HepG2 (cell line): ENCODE data around the gene WDR59. TPM values are rescaled to one million over a fixed set of nuclear protein-coding genes. Genes with fewer than 3 reads are reported as not detected.

Experiments used
- KMT2A ChIP-seq: sonication (generic); formaldehyde crosslinking; IDR thresholded peaks from 2 replicates; pipeline ENCODE4 v1.4.0; 2020; ENCODE audit warnings: missing genetic modification reagents
- MBD4 ChIP-seq: IDR thresholded peaks from 2 replicates; pipeline ENCODE4 v1.6.1; 2012; ENCODE audit warnings: low read length, inconsistent platforms, borderline replicate concordance
- NONO ChIP-seq, 2 experiments: fragments of 450-650 bp in 1 of 2; sonication (generic) in 1 of 2; formaldehyde crosslinking in 1 of 2; IDR thresholded peaks in 1 of 2; conservative IDR thresholded peaks in 1 of 2; 2 replicates each; pipeline versions ENCODE4 v1.6.1 to v1.8.0; 2017 to 2022; ENCODE audit warnings: mild to moderate bottlenecking in 1 of 2, missing genetic modification reagents in 1 of 2, moderate library complexity in 1 of 2
- RBM39 ChIP-seq: fragments of 200-400 bp; formaldehyde crosslinking; IDR thresholded peaks from one replicate; pipeline ENCODE4 v1.6.1; 2018; ENCODE audit warnings: antibody characterized with exemption, mild to moderate bottlenecking, low read depth, low read length; ENCODE audit not compliant: poor library complexity, severe bottlenecking
- SETDB1 ChIP-seq: sonication (generic); formaldehyde crosslinking; IDR thresholded peaks from 2 replicates; pipeline ENCODE4 v1.5.1; 2020; ENCODE audit warnings: missing genetic modification reagents, mild to moderate bottlenecking, borderline replicate concordance
- SSRP1 ChIP-seq: IDR thresholded peaks from 2 replicates; pipeline ENCODE4 v1.6.1; 2016; ENCODE audit warnings: control low read depth
- YY1 ChIP-seq: IDR thresholded peaks from 2 replicates; pipeline ENCODE4 v1.6.1; 2011; ENCODE audit warnings: low read length, low read depth, moderate library complexity, mild to moderate bottlenecking; ENCODE audit not compliant: insufficient read depth, insufficient replicate concordance
- ZBTB7B ChIP-seq: sonication (generic); formaldehyde crosslinking; IDR thresholded peaks from 2 replicates; pipeline ENCODE4 v1.4.0; 2020; ENCODE audit warnings: missing genetic modification reagents
- ZMAT3 ChIP-seq: sonication (generic); formaldehyde crosslinking; conservative IDR thresholded peaks from 2 replicates; pipeline ENCODE4 v1.7.0; 2021; ENCODE audit warnings: missing genetic modification reagents
- ZNF17 ChIP-seq: sonication (generic); formaldehyde crosslinking; IDR thresholded peaks from 2 replicates; pipeline ENCODE4 v1.5.0; 2020; ENCODE audit warnings: mild to moderate bottlenecking, missing genetic modification reagents
- ZNF234 ChIP-seq: sonication (generic); formaldehyde crosslinking; conservative IDR thresholded peaks from 2 replicates; pipeline ENCODE4 v1.5.1; 2020; ENCODE audit warnings: mild to moderate bottlenecking, missing genetic modification reagents
- ZNF292 ChIP-seq: sonication (generic); formaldehyde crosslinking; IDR thresholded peaks from 2 replicates; pipeline ENCODE4 v1.8.1; 2022; ENCODE audit warnings: mild to moderate bottlenecking, low read depth, missing genetic modification reagents, borderline replicate concordance
- ZNF83 ChIP-seq: sonication (generic); formaldehyde crosslinking; IDR thresholded peaks from 2 replicates; pipeline ENCODE4 v1.4.0; 2020; ENCODE audit warnings: missing genetic modification reagents, mild to moderate bottlenecking, borderline replicate concordance
- polyA plus RNA-seq, 8 experiments: library from polyadenylated mRNA; depleted of rRNA in 3 of 8; stranded (reverse) in 7 of 8; unstranded in 1 of 8; fragments of >200 nt; fragmentation: Illumina TruSeq in 4 of 8; extraction: Trizol in 4 of 8; gene quantifications; 2 replicates each; pipeline versions ENCODE4 v1.2.1 to v1.2.3, GENCODE V29; 2011 to 2016; ENCODE audit warnings: low read depth in 4 of 8, missing spikeins in 1 of 8, mixed read lengths in 1 of 8; ENCODE audit not compliant: insufficient read depth in 1 of 8
- total RNA-seq, 5 experiments: library from RNA; depleted of rRNA; stranded (reverse); fragments of >200 nt; fragmentation: Illumina TruSeq; extraction: Trizol; gene quantifications; 2 replicates each; pipeline ENCODE4 v1.2.3, GENCODE V29; 2016; ENCODE audit warnings: low read depth in 1 of 5
- TF ChIP-seq, protein P1 (sequence below): sonication (generic); formaldehyde crosslinking; conservative IDR thresholded peaks from 2 replicates; pipeline ENCODE4 v1.4.0; 2020; ENCODE audit warnings: missing genetic modification reagents
- TF ChIP-seq, protein P2 (sequence below): sonication (generic); formaldehyde crosslinking; IDR thresholded peaks from 2 replicates; pipeline ENCODE4 v1.4.0; 2020; ENCODE audit warnings: missing genetic modification reagents
- TF ChIP-seq, protein P3 (sequence below): sonication (generic); formaldehyde crosslinking; IDR thresholded peaks from 2 replicates; pipeline ENCODE4 v1.9.0; 2021; ENCODE audit warnings: missing genetic modification reagents, borderline replicate concordance
- TF ChIP-seq, protein P4 (sequence below): sonication (generic); formaldehyde crosslinking; IDR thresholded peaks from 2 replicates; pipeline ENCODE4 v1.5.0; 2020; ENCODE audit warnings: missing genetic modification reagents

The WDR59 gene
- total and polyA plus RNA-seq, 2 of the 13 experiments (the other 11 are each of a cell fraction or from before 2014, with no cell fraction given), result 65.2 to 306 TPM

DNA sequence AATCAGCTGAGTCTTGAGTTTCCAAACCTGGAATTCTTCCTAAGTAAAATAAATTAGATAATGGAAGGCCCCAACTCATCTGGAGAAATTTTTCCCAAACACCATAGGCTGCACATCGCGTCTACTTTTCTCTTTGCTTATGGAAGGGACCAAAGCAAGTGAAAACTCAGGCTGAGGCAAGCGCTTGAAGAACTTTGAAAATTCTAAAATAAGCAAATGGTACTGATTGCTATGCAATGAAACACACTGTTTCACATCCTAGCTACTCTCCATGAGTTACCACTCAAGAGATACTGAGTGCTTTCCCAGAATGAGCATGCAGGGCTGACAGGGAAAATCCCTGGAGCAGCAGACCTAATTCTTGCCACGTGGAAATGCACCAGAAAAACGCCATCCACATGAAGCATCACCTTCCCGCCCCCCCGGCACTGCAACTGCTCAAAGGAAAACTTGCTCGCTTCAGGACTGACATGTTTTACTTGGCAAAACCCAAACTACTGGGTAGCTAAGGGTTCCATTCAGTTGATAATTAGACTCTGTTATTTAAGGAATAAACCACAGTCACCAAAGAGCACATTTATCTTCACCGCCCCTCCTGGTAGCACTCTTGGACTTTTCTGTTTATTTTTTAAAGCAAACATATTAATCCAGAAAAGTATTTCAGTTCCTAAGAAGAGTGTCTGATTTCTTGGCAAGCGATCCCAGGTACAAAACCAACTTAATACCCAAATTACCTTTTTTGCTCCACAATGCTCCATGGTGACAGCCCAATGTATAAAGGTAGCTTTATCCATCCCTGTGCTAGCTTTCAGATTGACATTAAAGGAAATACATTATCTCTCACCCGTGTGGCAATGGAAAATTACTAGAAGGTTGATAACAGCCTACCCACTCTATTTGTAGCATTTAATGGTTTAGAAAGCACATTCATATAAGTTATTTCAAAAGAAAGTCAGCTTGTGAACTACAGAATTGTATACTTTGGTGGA lies 62.5 kb downstream of the WDR59 start (continued):
- TF ChIP-seq, protein P1, sequence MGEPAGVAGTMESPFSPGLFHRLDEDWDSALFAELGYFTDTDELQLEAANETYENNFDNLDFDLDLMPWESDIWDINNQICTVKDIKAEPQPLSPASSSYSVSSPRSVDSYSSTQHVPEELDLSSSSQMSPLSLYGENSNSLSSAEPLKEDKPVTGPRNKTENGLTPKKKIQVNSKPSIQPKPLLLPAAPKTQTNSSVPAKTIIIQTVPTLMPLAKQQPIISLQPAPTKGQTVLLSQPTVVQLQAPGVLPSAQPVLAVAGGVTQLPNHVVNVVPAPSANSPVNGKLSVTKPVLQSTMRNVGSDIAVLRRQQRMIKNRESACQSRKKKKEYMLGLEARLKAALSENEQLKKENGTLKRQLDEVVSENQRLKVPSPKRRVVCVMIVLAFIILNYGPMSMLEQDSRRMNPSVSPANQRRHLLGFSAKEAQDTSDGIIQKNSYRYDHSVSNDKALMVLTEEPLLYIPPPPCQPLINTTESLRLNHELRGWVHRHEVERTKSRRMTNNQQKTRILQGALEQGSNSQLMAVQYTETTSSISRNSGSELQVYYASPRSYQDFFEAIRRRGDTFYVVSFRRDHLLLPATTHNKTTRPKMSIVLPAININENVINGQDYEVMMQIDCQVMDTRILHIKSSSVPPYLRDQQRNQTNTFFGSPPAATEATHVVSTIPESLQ (CRISPR knock-in tag), result no peak
- TF ChIP-seq, protein P2, sequence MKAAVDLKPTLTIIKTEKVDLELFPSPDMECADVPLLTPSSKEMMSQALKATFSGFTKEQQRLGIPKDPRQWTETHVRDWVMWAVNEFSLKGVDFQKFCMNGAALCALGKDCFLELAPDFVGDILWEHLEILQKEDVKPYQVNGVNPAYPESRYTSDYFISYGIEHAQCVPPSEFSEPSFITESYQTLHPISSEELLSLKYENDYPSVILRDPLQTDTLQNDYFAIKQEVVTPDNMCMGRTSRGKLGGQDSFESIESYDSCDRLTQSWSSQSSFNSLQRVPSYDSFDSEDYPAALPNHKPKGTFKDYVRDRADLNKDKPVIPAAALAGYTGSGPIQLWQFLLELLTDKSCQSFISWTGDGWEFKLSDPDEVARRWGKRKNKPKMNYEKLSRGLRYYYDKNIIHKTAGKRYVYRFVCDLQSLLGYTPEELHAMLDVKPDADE, result no peak
- TF ChIP-seq MBD4 (no peak), ZNF292 (no peak; the same call in 1 of the 2 replicates), YY1 (no peak), RBM39 (no peak), ZNF17 (CRISPR knock-in tag) (no peak), SSRP1 (0 out of 2 replicates have a peak, but pooled peaks have one; percentile 38), SETDB1 (CRISPR knock-in tag) (no peak), ZNF234 (CRISPR knock-in tag) (no peak), ZMAT3 (no peak), NONO (IDR thresholded peaks at IDR 0.05) (no peak), NONO (CRISPR knock-in tag; conservative IDR thresholded peaks at IDR 0.05) (no peak), ZBTB7B (CRISPR knock-in tag) (no peak), ZNF83 (no peak), KMT2A (0 out of 2 replicates have a peak, but pooled peaks have one; percentile 49)
- TF ChIP-seq, protein P3, sequence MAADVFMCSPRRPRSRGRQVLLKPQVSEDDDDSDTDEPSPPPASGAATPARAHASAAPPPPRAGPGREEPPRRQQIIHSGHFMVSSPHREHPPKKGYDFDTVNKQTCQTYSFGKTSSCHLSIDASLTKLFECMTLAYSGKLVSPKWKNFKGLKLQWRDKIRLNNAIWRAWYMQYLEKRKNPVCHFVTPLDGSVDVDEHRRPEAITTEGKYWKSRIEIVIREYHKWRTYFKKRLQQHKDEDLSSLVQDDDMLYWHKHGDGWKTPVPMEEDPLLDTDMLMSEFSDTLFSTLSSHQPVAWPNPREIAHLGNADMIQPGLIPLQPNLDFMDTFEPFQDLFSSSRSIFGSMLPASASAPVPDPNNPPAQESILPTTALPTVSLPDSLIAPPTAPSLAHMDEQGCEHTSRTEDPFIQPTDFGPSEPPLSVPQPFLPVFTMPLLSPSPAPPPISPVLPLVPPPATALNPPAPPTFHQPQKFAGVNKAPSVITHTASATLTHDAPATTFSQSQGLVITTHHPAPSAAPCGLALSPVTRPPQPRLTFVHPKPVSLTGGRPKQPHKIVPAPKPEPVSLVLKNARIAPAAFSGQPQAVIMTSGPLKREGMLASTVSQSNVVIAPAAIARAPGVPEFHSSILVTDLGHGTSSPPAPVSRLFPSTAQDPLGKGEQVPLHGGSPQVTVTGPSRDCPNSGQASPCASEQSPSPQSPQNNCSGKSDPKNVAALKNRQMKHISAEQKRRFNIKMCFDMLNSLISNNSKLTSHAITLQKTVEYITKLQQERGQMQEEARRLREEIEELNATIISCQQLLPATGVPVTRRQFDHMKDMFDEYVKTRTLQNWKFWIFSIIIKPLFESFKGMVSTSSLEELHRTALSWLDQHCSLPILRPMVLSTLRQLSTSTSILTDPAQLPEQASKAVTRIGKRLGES, result 0 out of 2 replicates have a peak, but pooled peaks have one; percentile 64
- TF ChIP-seq, protein P4, sequence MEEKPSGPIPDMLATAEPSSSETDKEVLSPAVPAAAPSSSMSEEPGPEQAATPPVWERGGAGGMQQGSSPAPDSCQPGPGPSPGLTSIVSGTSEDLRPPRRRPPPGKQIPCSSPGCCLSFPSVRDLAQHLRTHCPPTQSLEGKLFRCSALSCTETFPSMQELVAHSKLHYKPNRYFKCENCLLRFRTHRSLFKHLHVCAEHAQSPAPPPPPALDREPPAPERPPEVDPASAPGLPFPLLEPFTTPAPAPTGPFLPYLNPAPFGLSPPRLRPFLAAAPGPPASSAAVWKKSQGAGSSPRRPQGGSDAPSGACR (CRISPR knock-in tag), result no peak
